Colonic mucosa (tissue), 4 donors: ENCODE measurements around the gene ARHGAP15. TPM values are rescaled to one million over a fixed set of nuclear protein-coding genes. Genes with fewer than 3 reads are reported as not detected.
"Not testable (repeated sequence)": the region's sequence is repeated elsewhere in the genome, so short reads cannot be mapped to it uniquely, and the experiment has no call there.

Source experiments
- DNase-seq: peaks from one replicate; pipeline ENCODE4 v3.0.0-alpha.2; 2020
- H3K27ac ChIP-seq: fragments of 200-600 bp; one replicate; pipeline ENCODE4 v1.8.0; 2021
- H3K27me3 ChIP-seq: fragments of 200-600 bp; one replicate; pipeline ENCODE4 v1.8.0; 2021
- H3K36me3 ChIP-seq: fragments of 200-600 bp; one replicate; pipeline ENCODE4 v1.8.0; 2021
- H3K4me1 ChIP-seq: fragments of 200-600 bp; one replicate; pipeline ENCODE4 v1.8.0; 2021; ENCODE audit warnings: mild to moderate bottlenecking
- H3K4me3 ChIP-seq: fragments of 200-600 bp; one replicate; pipeline ENCODE4 v1.8.0; 2021
- H3K9ac ChIP-seq, 2 donors: one replicate each; pipeline ENCODE4 v1.7.0; 2013; ENCODE audit warnings: control low read depth in 2 of 2, low read depth in 2 of 2, low read length in 2 of 2
- H3K9me3 ChIP-seq: fragments of 200-600 bp; one replicate; pipeline ENCODE4 v1.8.0; 2021
- CTCF ChIP-seq: fragments of 200-600 bp; IDR thresholded peaks from one replicate; pipeline ENCODE4 v1.8.0; 2022; ENCODE audit warnings: antibody characterized with exemption, mild to moderate bottlenecking
- intact Hi-C: fragments of 100-400 bp; cut with DNase I; formaldehyde crosslinking; loops from one replicate; pipeline ENCODE4 v1.14.1; 2022
- total RNA-seq, 2 donors: library from RNA; stranded (reverse); fragmentation: NEBNext Ultra II Directional in 1 of 2; extraction: Animal tissue kit (Norgen Biotek cat#: 25700) in 1 of 2; gene quantifications; one replicate each; pipeline ENCODE4 v1.2.1, GENCODE V29; 2021
- donor health status: healthy.
- donor health status: DM: no; HTN: no; CAD: no.
- donor health status: DM: no; HTN: no; CAD: no.

Gene ARHGAP15
- total RNA-seq, 2 donors from 2014 or later = 1.6 to 3.7 TPM

GRCh38 chr2:143535802-143536201 lies 406.6 kb downstream of the ARHGAP15 start:
- no peak for DNase-seq
- TF ChIP-seq CTCF = no peak
- H3K27ac ChIP-seq = no peak overlapping the region
- H3K4me3 ChIP-seq = no peak overlapping the region
- no peaks in the 10 kb centered on the region for H3K9me3 ChIP-seq
- no peaks in the 10 kb centered on the region for H3K4me1 ChIP-seq
- intact Hi-C loops = no loop called here
- no peaks in the 10 kb centered on the region for H3K36me3 ChIP-seq
- H3K9ac ChIP-seq = no peak overlapping the region
- H3K27me3 ChIP-seq = no peaks in the 10 kb centered on the region

- H3K9ac ChIP-seq, H3K9me3 ChIP-seq, H3K27me3 ChIP-seq, H3K27ac ChIP-seq, H3K36me3 ChIP-seq, H3K4me1 ChIP-seq, H3K4me3 ChIP-seq, intact Hi-C loops, DNase-seq: not testable (repeated sequence)
These were observed 412.7 kb downstream of the ARHGAP15 start for GRCh38 chr2:143541899-143542298.

GRCh38 chr2:143545059-143545948 lies 416.1 kb downstream of the ARHGAP15 start:
- no peaks in the 10 kb centered on the region for H3K27me3 ChIP-seq
- intact Hi-C loops = no loop called here
- DNase-seq = no peak
- no peak for TF ChIP-seq CTCF
- H3K9ac ChIP-seq = no peak overlapping the region
- no peak overlapping the region for H3K27ac ChIP-seq
- no peaks in the 10 kb centered on the region for H3K9me3 ChIP-seq
- no peaks in the 10 kb centered on the region for H3K36me3 ChIP-seq
- no peaks in the 10 kb centered on the region for H3K4me1 ChIP-seq
- no peak overlapping the region for H3K4me3 ChIP-seq

GRCh38 chr2:143545949-143546255 lies 416.7 kb downstream of the ARHGAP15 start:
- H3K9ac ChIP-seq = no peak overlapping the region
- no peak overlapping the region for H3K27ac ChIP-seq
- no peak for TF ChIP-seq CTCF
- no peaks in the 10 kb centered on the region for H3K9me3 ChIP-seq
- no peak overlapping the region for H3K4me3 ChIP-seq
- intact Hi-C loops = no loop called here
- no peak for DNase-seq
- H3K27me3 ChIP-seq = no peaks in the 10 kb centered on the region
- H3K36me3 ChIP-seq = no peaks in the 10 kb centered on the region
- H3K4me1 ChIP-seq = no peaks in the 10 kb centered on the region

- no peaks in the 10 kb centered on the region for H3K27me3 ChIP-seq
- no peak overlapping the region for H3K27ac ChIP-seq
- H3K4me3 ChIP-seq = no peak overlapping the region
- no peak for DNase-seq
- no peaks in the 10 kb centered on the region for H3K36me3 ChIP-seq
- no peaks in the 10 kb centered on the region for H3K9me3 ChIP-seq
- TF ChIP-seq CTCF = no peak
- intact Hi-C loops = no loop called here
- H3K4me1 ChIP-seq = no peaks in the 10 kb centered on the region
- H3K9ac ChIP-seq = no peak overlapping the region
These were observed 418.8 kb downstream of the ARHGAP15 start for GRCh38 chr2:143548032-143548431.

GRCh38 chr2:143550500-143550899 lies 421.3 kb downstream of the ARHGAP15 start:
- Histone ChIP-seq H3K27ac (no peak overlapping the region), H3K9ac (no peak overlapping the region)

More at GRCh38 chr2:143550500-143550899, 421.3 kb downstream of the ARHGAP15 start:
- Histone ChIP-seq H3K4me1 (no peaks in the 10 kb centered on the region), H3K27me3 (no peaks in the 10 kb centered on the region), H3K36me3 (no peaks in the 10 kb centered on the region), H3K9me3 (no peaks in the 10 kb centered on the region), H3K4me3 (no peak overlapping the region)
- DNase-seq = no peak
- intact Hi-C loops = no loop called here
- no peak for TF ChIP-seq CTCF
